Activated T-cell treated with anti-CD3 and anti-CD28 coated beads, Interleukin-2, amount 50 U/mL, for 48 hours (primary cell): Measurements from ENCODE around the gene ZIM2.
"Not testable (repeated sequence)": the region's sequence is repeated elsewhere in the genome, so short reads cannot be mapped to it uniquely, and the experiment has no call there.

Experiments
- DNase-seq, 2 experiments: peaks; one replicate each; pipeline ENCODE4 v3.0.0-alpha.2; 2020

The ZIM2 gene

DNA sequence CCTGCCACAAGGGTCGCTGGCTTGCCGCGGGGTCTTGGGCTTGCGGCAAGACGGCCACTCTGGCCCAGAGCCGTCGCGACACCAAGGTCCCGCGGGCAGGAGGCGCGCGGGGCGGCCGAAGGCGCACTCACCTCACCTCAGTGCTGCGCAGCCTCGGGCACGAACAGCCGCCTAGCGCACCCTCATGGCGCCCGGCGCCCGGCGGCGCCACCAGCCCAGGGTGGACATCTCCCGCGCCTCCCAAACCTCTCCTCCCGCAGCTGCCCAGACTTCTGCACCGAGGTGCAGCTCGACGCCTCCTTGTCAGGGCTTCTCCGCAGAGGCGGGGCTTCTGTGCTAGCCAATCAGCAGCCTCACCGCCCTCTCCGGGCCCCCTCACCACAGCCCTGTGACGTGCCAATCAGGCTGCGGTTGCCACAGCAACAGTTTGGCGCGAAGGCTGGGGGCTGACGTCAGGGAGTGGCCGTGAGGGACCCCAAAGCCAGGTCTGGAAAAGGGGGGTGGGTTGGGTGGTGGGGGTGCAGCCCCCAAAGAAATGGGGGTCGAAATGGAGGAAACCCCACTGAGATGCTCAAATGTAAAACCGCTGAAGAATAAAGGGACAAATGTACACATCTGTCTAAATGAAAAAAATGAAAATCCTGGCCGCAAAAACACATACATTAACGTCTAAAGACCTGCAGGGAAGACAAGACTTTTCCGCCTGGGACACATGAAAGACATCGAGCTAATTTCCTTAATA lies at the start of gene ZIM2, which contains the start of gene PEG3:
TSS of gene ZIM2 (minus strand) at position 276 of the 742 bp plus-strand sequence. CDS start 16,449 bp downstream, outside the sequence.
TSS of gene PEG3 (minus strand) at position 276 of the 742 bp plus-strand sequence. CDS start 16,071 bp downstream, outside the sequence.
- DNase-seq = no peak

DNA sequence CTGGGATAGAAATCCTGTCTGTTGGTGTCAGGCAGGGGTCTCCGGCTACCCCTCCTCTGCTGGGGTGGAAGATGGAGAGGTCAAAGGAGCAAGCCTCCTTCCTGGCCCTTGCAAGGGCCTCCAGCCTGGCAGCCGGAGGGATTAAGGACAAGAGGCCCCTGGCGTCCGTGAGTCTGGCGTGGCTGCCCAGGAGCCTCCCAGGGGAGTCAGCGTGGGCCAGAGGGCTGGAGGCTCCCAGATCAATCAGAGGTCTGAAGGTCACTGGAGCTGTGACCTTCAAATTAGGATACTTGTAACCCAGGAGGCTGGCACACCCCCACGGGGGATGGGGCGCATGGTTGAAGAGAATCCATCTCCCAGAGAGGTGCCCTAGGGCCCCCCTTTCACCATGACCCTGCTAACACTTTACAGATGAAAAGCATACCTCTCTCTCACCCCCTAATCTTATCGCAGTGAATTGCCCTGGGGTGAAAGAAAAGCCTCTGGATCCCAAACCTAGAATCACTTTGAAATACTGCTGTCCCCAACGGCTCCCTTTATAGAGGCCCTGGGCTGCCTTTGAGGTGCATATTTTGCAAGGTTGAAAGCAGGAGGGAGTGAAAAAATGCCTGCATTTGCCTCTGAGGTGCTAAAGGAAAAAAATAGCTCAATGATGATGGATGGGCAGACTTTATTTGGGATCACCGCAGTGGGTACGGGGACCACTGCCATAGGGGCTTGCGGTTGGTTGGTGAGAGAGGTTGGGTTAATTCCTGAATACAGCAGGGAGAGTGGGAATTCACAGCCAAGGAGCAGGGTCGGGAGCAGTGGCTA lies 44.9 kb upstream of the ZIM2 start:
- DNase-seq = no peak

GRCh38 chr19:56884441-56884840 lies 43.9 kb upstream of the ZIM2 start:
- no peak for DNase-seq

- DNase-seq = no peak
These were observed 40.2 kb upstream of the ZIM2 start for GRCh38 chr19:56880592-56881190.

DNA sequence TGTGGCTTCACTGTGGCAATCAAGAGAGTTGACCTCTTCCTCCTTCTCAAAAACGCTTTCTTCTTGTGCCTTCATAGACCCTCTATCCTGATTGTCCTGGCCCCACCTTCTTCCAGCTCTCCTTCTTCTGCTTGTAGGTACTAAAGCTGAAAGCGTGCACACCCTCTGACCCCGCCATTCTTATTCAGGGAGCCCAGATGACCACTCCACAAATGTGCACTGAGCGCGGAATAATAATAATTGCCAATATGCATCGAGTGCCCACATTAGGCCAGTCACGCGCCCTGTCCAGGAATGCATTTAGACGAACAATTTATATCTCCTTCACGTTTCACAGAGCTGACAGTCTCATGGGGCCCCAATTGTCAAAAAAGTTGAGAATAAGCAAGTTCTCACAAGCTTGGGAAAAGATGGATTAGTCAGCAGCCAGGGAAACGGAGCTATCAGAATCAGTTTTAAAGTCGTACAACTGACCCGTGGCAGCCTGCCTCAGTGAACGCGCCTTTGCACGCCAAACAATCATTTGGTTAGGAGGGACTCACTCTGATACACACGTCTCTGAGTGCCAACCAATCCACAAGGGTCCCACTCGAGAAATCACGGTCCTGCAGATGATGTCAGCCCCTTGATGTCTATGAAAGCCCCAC lies 36.7 kb upstream of the ZIM2 start:
- DNase-seq = no peak

- DNase-seq = no peak
These were observed 35.2 kb upstream of the ZIM2 start for GRCh38 chr19:56875717-56876116.

DNA sequence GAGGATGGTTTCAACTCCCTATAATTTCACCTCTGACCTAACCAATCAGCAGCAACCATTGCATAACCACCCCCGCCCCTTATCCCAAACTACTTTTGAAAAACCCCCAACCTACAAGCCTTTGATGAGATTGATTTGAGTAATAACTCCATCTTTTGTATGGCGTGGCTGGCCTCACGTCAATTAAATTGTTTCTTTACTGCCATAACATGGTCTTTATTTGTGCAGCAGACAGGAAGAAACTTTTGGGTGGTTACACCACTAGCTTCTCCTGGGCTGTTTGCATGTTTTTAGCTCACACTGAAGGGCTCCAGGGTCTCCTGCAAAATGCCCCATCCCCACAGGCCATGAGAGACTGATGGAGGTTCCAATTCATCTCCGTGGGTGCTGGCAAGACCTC lies 34.0 kb upstream of the ZIM2 start:
- no peak for DNase-seq

- no peak for DNase-seq
These were observed 33.0 kb upstream of the ZIM2 start for GRCh38 chr19:56873493-56873892.

DNA sequence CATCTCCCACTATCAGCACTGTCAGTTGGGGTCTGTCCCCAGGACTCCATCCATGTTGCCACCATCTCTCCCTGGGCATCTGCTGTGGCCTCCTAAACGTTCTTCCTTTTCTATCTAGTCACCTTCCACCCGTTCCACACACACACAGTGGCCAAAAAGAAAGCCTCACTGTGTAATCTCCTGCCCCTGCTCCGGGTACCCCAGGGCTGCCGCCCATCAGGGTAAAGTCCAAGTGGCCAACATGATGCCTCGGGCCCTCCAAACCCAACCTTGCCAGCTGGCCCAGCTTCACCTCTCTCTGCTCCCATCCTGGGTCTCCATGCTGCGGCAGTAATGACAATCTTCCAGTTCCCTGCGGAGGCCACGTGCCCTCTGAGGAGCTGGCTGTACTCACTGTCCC lies 29.4 kb upstream of the ZIM2 start:
- no peak for DNase-seq

DNA sequence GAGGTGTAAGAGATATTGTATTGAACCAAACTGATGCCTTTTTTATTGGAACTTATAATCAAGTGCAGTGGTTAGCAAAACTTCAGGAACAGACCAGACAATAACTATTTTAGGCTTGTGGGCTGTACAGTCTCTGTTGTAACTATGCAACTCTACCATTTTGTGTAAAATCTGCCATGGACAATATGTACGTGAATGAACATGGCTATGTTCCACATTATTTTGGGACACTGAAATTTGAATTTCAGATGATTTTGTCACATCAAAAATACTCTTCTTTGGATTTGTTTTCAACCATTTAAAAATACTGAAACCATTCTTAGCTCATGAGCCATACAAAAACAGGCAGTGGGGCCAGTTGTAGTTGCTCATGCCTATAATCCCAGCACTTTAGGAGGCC lies 27.9 kb upstream of the ZIM2 start:
- DNase-seq = no peak

DNA sequence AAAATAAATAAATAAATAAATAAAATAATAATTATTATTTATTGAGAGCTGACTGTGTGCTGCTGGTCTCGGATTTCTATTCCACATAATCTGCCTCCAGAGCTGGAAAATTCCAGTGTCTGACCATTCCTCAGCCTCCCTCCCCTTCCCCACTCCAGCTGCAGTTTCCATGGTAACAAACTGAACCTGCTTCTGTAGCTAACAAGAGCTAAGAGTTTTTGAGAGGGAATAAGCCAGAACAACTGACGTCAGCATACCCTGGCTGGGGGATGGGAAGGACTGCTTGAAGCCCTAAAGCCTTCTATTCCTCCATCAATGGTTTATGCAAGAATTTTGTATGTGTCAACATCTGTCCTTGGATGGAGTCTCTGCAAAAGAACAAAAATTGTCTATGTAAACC lies 26.0 kb upstream of the ZIM2 start:
- no peak for DNase-seq

DNA sequence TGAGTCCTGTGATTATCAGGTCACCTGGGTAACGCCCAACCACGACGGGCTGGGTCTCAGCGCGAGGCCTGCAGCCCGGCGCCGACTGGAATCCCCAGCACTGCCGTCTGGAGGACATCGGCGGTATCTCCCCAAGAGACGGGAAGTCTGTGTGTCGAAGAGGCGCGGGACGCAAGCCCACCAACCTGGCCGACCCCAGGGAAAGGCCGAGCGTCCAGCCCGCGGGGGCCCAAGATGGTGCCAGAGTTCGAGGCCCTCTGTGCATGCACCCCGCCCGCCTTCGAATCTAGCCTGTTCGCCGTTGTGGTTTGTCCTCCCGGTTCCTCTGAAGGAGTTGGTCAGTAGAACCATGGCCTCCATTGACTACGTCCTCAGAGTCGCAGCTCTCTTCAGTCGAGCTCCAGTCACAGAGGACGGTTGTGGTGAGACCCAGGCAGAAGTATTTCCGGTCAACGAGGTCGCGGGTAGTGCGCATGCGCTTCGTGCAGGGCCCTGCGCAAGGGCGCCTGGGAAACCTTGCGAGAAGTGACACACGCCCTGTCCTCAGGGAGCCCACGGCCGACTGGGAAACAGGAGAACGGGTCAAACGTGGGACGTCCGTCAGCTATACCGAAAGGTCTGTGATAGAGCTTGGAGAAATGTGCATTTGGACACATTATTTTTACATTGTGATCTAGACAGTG lies 24.1 kb upstream of the ZIM2 start:
- no peak for DNase-seq

DNA sequence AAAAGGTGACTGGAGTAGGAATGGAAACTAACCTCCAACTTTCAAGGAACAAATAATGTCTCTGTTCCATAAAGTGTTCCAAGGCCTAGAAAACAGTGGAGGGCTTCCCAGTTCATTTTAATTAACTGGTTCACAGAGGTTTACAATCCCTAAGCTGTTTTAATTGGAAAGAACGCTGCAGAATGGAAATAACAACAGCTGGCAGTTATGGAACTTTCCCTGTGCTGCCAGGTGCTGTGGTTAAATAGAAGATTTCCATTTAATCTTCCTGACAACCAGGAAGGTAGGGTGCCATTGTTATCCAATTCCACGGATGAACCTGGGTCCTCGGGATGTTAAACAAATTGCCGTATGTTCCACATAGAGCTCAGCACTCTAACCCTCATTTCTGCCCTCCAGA lies 22.2 kb upstream of the ZIM2 start:
- no peak for DNase-seq

DNA sequence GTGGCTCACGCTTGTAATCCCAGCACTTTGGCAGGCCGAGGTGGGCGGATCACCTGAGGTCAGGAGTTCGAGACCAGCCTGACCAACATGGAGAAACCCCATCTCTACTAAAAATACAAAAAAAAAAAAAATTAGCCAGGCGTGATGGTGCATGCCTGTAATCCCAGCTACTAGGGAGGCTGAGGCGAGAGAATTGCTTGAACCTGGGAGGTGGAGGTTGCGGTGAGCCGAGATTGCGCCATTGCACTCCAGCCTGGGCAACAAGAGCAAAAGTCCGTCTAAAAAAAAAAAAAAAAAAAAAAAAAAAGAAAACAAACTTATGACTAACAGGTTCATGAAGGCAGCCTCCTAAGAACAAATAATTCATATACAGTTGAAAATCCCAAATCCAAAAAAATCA lies 19.9 kb upstream of the ZIM2 start:
- not testable (repeated sequence) for DNase-seq

DNA sequence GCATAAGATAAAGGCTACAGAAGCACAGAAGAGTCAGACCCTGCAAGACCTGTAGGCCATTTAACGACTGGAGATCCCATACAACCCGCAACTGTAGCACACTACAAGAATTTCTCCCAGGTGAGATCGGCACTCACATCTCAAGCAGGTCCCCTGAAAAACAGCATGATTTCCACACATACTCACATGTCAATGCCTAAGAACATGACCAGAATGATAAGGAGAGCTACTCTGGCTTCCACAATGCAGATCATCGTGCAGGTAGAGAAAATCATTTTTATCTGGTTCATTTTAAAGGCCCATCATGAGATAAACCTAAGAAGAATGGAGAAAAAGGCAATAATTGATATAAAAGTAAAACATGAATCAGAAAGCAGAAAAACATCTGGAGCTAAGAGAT lies 17.5 kb upstream of the ZIM2 start:
- no peak for DNase-seq

DNA sequence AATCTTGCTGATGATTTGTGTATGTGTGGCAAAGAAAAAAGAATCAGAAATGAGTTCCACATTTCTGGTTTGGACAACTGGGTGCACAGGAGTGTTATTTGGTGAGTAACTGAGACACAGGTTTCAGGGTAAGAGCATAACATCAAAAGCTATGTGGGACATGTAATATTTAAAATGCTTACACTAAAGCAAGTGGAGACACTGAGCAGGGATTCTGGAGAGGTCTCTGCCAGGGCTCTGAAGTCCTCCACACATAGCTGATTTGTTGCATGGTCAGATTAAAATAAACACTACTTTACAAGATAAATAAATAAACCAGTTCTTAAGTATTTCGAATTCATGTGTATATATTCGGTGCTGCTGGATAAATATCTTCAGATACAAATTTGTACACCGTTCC lies 16.3 kb upstream of the ZIM2 start:
- DNase-seq = no peak

- not testable (repeated sequence) for DNase-seq
These were observed 11.8 kb upstream of the ZIM2 start for GRCh38 chr19:56852361-56852760.

- no peak for DNase-seq
These were observed 7.6 kb upstream of the ZIM2 start for GRCh38 chr19:56848166-56848565.

DNA sequence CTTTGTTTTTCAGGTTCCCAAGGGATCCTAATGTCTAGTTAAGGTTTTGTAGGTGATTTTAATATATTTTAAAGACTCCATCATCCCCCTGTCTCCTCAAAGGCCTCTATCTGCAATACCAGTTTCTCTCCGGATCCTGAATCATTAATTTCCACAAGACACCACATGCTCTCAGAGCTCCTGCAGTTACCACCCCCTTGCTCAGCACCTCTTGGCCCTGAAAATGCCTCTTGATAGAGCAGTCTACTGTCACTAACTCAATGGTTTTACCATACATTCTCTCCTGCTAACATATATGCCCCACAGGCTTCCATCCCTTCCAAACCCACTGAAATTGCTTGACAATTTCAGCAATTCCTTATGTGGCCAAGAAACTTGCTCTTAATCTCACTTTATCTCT lies 1.9 kb upstream of the ZIM2 start:
- DNase-seq = no peak

DNA sequence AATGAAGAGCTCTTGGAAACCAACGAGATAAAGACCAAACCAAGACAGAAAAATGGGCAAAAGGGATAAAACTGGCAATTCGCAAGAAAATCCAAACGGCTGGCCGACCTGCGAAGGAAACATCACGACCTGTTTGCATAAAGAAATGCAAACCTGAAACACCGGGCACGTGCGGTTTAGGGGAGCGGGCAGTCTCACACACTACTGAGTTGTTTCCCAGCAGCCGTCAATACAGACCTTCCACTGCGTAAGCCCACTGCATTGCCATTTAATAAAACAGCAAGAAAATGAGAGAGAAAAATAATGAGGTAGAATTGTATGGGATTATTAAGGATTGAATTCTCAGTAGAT lies 642 bp upstream of the ZIM2 start:
- no peak for DNase-seq

DNA sequence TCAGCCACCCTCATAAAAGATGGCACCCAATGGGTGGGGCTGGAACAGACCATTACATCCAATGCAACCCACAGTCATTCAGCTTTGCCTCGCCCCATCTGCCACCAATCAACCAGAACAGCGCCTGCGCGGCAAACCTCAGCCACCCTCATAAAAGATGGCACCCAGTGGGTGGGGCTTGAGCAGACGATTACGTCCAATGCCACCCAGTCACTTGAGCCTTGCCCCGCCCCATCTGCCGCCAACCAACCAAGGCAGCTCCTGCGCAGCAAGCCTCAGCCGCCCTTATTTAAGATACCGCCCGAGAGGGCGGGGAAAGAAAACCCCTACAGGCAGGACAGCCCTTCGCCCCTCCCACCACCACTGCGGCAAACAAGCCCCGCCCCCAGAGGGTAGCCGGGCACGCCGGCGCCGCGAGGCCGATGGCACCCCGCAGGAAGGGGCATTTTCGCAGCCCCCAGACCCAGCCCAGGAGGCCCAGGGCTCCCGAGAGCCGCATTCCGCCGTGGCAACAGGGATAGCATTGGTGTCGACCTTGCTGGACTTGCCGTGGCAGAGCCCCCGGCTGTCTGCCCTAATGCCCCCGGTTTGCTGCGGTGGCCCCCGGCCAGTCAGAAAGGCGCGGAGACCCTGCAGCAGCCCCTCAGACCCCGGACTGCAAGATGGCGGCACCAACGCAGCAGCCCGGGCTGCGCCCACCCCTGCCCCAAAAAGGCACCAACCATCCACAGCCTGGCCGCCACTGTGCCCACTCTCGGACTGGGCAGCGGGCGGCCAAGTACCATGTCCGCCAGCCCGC lies 675 bp downstream of the ZIM2 start:
- DNase-seq = no peak
